Esophagus squamous epithelium (tissue), 4 donors: ENCODE results near the gene PRKD1.

Experiments
- POLR2A ChIP-seq, 4 donors: fragments of 450-650 bp; IDR thresholded peaks; one replicate each; pipeline ENCODE4 v1.6.1; 2017; ENCODE audit warnings: antibody characterized with exemption in 4 of 4, mild to moderate bottlenecking in 4 of 4, moderate library complexity in 3 of 4
- TF ChIP-seq, protein P1 (sequence below), 6 experiments: fragments of 450-650 bp in 4 of 6; fragments of 200-600 bp in 2 of 6; sonication (generic) in 2 of 6; IDR thresholded peaks; one replicate each; pipeline ENCODE4 v1.5.1; 2016 to 2019; ENCODE audit warnings: antibody characterized with exemption in 6 of 6, mild to moderate bottlenecking in 4 of 6, moderate library complexity in 4 of 6

DNA sequence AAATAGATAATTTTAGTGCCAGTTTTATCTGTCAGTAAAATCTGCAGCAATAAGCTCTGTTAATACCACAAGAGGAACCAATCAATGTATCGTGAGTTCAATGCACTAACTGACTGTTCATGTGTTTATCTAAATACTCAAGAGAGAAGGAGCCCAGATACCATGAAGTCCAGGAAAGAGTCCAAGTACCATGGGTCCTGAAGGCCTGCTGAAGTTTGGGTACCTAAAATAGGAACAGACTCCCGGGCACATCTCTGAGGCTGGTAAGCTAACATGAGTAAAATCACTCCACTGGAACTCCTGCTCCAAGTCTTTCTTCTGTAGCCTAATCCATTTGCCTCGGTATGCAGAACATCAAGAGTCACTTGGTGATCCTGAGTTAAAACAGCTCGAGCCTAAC, 71.1 kb downstream of the PRKD1 start:
- TF ChIP-seq POLR2A (IDR thresholded peaks at IDR 0.05), result no peak
- TF ChIP-seq, protein P1, sequence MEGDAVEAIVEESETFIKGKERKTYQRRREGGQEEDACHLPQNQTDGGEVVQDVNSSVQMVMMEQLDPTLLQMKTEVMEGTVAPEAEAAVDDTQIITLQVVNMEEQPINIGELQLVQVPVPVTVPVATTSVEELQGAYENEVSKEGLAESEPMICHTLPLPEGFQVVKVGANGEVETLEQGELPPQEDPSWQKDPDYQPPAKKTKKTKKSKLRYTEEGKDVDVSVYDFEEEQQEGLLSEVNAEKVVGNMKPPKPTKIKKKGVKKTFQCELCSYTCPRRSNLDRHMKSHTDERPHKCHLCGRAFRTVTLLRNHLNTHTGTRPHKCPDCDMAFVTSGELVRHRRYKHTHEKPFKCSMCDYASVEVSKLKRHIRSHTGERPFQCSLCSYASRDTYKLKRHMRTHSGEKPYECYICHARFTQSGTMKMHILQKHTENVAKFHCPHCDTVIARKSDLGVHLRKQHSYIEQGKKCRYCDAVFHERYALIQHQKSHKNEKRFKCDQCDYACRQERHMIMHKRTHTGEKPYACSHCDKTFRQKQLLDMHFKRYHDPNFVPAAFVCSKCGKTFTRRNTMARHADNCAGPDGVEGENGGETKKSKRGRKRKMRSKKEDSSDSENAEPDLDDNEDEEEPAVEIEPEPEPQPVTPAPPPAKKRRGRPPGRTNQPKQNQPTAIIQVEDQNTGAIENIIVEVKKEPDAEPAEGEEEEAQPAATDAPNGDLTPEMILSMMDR (IDR thresholded peaks at IDR 0.05), result no peak
